HL-60 (cell line): ENCODE measurements around the gene FAM221A.

Experiments
- DNase-seq, 2 experiments: peaks; one replicate each; pipeline ENCODE4 v3.0.0-alpha.2; 2010 to 2020; ENCODE audit warnings: low read depth in 1 of 2, low spot score in 1 of 2
- H3K27ac ChIP-seq: fragments of 250-450 bp; sonication (Bioruptor Pico); replicated peaks from 2 replicates; pipeline ENCODE4 v1.5.1; 2020; ENCODE audit warnings: mild to moderate bottlenecking, moderate library complexity
- H3K27me3 ChIP-seq: fragments of 250-450 bp; sonication (Bioruptor Pico); 2 replicates; pipeline ENCODE4 v1.5.1; 2021; ENCODE audit warnings: mild to moderate bottlenecking, moderate library complexity; ENCODE audit not compliant: insufficient read depth, poor library complexity, severe bottlenecking
- H3K4me3 ChIP-seq: replicated peaks from 2 replicates; pipeline ENCODE4 v1.5.1; 2011; ENCODE audit warnings: mild to moderate bottlenecking, control low read depth, low read length; ENCODE audit not compliant: insufficient read depth
- CTCF ChIP-seq: IDR thresholded peaks from one replicate; pipeline ENCODE4 v1.5.1; 2011; ENCODE audit warnings: low read length, control low read depth, inconsistent platforms; ENCODE audit not compliant: insufficient read depth
- GABPA ChIP-seq: IDR thresholded peaks from 2 replicates; pipeline ENCODE4 v1.6.1; 2012; ENCODE audit warnings: low read depth
- POLR2AphosphoS5 ChIP-seq: IDR thresholded peaks from 2 replicates; pipeline ENCODE4 v1.6.1; 2012; ENCODE audit warnings: low read depth
- REST ChIP-seq: IDR thresholded peaks from 2 replicates; pipeline ENCODE4 v1.6.1; 2012; ENCODE audit warnings: low read depth; ENCODE audit not compliant: insufficient replicate concordance
- SPI1 ChIP-seq: IDR thresholded peaks from 2 replicates; pipeline ENCODE4 v1.6.1; 2012; ENCODE audit warnings: low read depth, mild to moderate bottlenecking, borderline replicate concordance

Gene FAM221A

DNA sequence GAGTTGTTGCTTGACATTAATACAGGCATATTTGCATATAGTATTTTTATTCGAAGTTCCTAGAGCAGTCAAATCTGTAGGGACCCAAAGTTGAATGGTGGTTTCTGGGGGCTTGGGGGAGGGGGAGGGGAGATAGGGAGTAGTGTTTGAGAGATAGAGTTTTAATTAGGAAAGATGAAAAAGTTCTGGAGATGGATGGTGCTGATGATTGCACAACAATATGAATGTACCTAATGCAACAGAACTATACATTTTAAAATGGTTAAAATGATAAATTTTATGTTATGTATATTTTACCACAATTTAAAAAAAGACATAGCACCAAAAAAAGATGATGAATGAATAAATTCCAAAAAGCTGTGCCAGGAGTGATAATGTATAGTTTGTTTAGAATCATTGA lies 71.9 kb downstream of the FAM221A start:
- no peak for DNase-seq
- no peak for TF ChIP-seq GABPA
- no peak for TF ChIP-seq POLR2AphosphoS5
- TF ChIP-seq REST = no peak
- TF ChIP-seq SPI1 = no peak
- TF ChIP-seq CTCF = no peak

More for the DNA sequence above, 71.9 kb downstream of the FAM221A start:
- Histone ChIP-seq H3K27ac (no peak overlapping the region), H3K27me3 (peaks cover 2% of the 10 kb centered on the region), H3K4me3 (no peak overlapping the region)
